K562 (cell line): ENCODE data around the gene RAB43. TPM values are rescaled to one million over a fixed set of nuclear protein-coding genes. Genes with fewer than 3 reads are reported as not detected.

Experiments
- ATAC-seq: fragments of 200-7000 bp; cut with Tn5 transposase; 3 replicates; pipeline ENCODE4 v1.9.1; 2020; ENCODE audit warnings: moderate library complexity
- BruUV-seq: library from RNA; stranded (reverse); fragments of 400-500 nt; replicated peaks from 2 replicates; lab custom pipeline; 2021; lab: Mats Ljungman, UMichigan
- CTCF ChIA-PET: fragments of 300-600 bp; formaldehyde crosslinking; extraction: SDS; loops from one replicate; lab custom pipeline; 2021; ENCODE audit warnings: low intra/inter-chr PET ratio; lab: Yijun Ruan, JAX
- POLR2A ChIA-PET: fragments of 300-600, 350-650 bp; sonication (Branson Sonifier 250); formaldehyde crosslinking; extraction: SDS; loops from one replicate; lab custom pipeline; 2021; ENCODE audit warnings: antibody characterized with exemption, inconsistent platforms; lab: Yijun Ruan, JAX
- DNase-seq, 4 experiments: peaks; one replicate each; pipeline versions ENCODE4 v3.0.0 to v3.0.0-alpha.2; 2011 to 2018; ENCODE audit warnings: low spot score in 3 of 4, mixed read lengths in 3 of 4; ENCODE audit errors: extremely low read depth in 1 of 4
- FAIRE-seq: peaks from 2 replicates; lab custom pipeline; 2011; peaks lifted over from hg19 to GRCh38; lab: Jason Lieb, UNC
- H2AFZ ChIP-seq: 2 replicates; pipeline ENCODE4 v1.6.0; 2011; ENCODE audit warnings: low read depth, low read length, control low read depth, inconsistent platforms
- H3K27ac ChIP-seq: fragments of 200-600 bp; 3 replicates; pipeline ENCODE4 v1.8.0; 2011; ENCODE audit warnings: low read depth, mild to moderate bottlenecking, control low read depth, inconsistent platforms, low read length, moderate library complexity, mixed read lengths; ENCODE audit errors: extremely low read depth
- H3K27me3 ChIP-seq, 2 experiments: fragments of 300-600 bp in 1 of 2; 2 replicates in 1 of 2; 3 replicates in 1 of 2; pipeline versions ENCODE4 v1.6.0 to v1.8.0; 2011; ENCODE audit warnings: inconsistent platforms in 2 of 2, low read length in 2 of 2, mild to moderate bottlenecking in 1 of 2, mixed read lengths in 1 of 2, moderate library complexity in 1 of 2; ENCODE audit not compliant: control insufficient read depth in 2 of 2, insufficient read depth in 2 of 2
- H3K36me3 ChIP-seq: fragments of 300-600 bp; 3 replicates; pipeline ENCODE4 v1.8.0; 2011; ENCODE audit warnings: mild to moderate bottlenecking, low read length, inconsistent platforms; ENCODE audit not compliant: control insufficient read depth, insufficient read depth
- H3K4me1 ChIP-seq, 2 experiments: fragments of 200-600 bp in 1 of 2; replicated peaks in 1 of 2; 2 replicates in 1 of 2; 3 replicates in 1 of 2; pipeline versions ENCODE4 v1.5.1 to v1.8.0; 2011; ENCODE audit warnings: inconsistent platforms in 2 of 2, low read length in 2 of 2, mild to moderate bottlenecking in 1 of 2, mixed read lengths in 1 of 2, moderate library complexity in 1 of 2; ENCODE audit not compliant: control insufficient read depth in 2 of 2, insufficient read depth in 2 of 2
- H3K4me2 ChIP-seq: 2 replicates; pipeline ENCODE4 v1.6.1; 2011; ENCODE audit warnings: low read length, control low read depth, inconsistent platforms, mixed read lengths; ENCODE audit not compliant: insufficient read depth
- H3K4me3 ChIP-seq: fragments of 200-600 bp; sonication (generic), shearing (Covaris generic); 2 replicates; pipeline ENCODE4 v1.5.1; 2016; ENCODE audit warnings: control low read depth, inconsistent platforms
- H3K79me2 ChIP-seq: fragments of 200-600 bp; 3 replicates; pipeline ENCODE4 v1.8.0; 2011; ENCODE audit warnings: low read length, inconsistent platforms; ENCODE audit not compliant: control insufficient read depth, insufficient read depth
- H3K9ac ChIP-seq, 2 experiments: 2 replicates each; pipeline versions ENCODE4 v1.6.0 to v1.6.1; 2011; ENCODE audit warnings: low read depth in 2 of 2, low read length in 2 of 2, control low read depth in 1 of 2, inconsistent platforms in 1 of 2, mild to moderate bottlenecking in 1 of 2, mixed read lengths in 1 of 2; ENCODE audit not compliant: insufficient read depth in 1 of 2
- H3K9me1 ChIP-seq: one replicate; pipeline ENCODE4 v1.6.0; 2011; ENCODE audit warnings: inconsistent platforms, mild to moderate bottlenecking, low read length, moderate library complexity; ENCODE audit not compliant: control insufficient read depth, insufficient read depth
- H3K9me3 ChIP-seq: replicated peaks from 2 replicates; pipeline ENCODE4 v1.5.1; 2011; ENCODE audit warnings: low read depth, low read length, inconsistent platforms; ENCODE audit not compliant: control insufficient read depth, insufficient read depth
- H4K20me1 ChIP-seq: replicated peaks from 2 replicates; pipeline ENCODE4 v1.6.1; 2011; ENCODE audit warnings: low read length, inconsistent platforms, mixed read lengths; ENCODE audit not compliant: control insufficient read depth, insufficient read depth
- CEBPB ChIP-seq: fragments of 450-650 bp; IDR thresholded peaks from 2 replicates; pipeline ENCODE4 v1.6.1; 2016; ENCODE audit warnings: missing genetic modification characterization, missing compliant biosample characterization
- PCBP2 ChIP-seq: fragments of 200-400 bp; formaldehyde crosslinking; IDR thresholded peaks from 2 replicates; pipeline ENCODE4 v1.6.1; 2018; ENCODE audit warnings: low read length, low read depth, mild to moderate bottlenecking, moderate library complexity; ENCODE audit not compliant: poor library complexity, severe bottlenecking
- ZFP30 ChIP-seq: fragments of 250-450 bp; sonication (Bioruptor Pico); IDR thresholded peaks from 2 replicates; pipeline ENCODE4 v1.8.0; 2022; ENCODE audit warnings: moderate library complexity, mild to moderate bottlenecking, inconsistent platforms, borderline replicate concordance
- WGBS: fragments of 100-300 bp; shearing (Covaris generic); methylation state at CpG from one replicate; pipeline ENCODE4 v1.1.6; 2016; ENCODE audit warnings: low coverage, mixed read lengths; ENCODE audit not compliant: insufficient coverage; ENCODE audit errors: missing lambda C conversion rate; 5-methylcytosine and 5-hydroxymethylcytosine counted together
- in situ Hi-C: fragments of 300-500 bp; cut with MboI; formaldehyde crosslinking; loops from 4 replicates; pipeline ENCODE4 v1.15.0; 2018; ENCODE audit warnings: inconsistent platforms, mixed read lengths
- intact Hi-C: fragments of 100-400 bp; cut with micrococcal nuclease; formaldehyde crosslinking; loops from 2 replicates; pipeline ENCODE4 v1.14.2; 2022
- polyA plus RNA-seq, 8 experiments: library from polyadenylated mRNA; depleted of rRNA in 4 of 8; stranded (reverse) in 5 of 8; unstranded in 3 of 8; fragments of >200 nt; fragmentation: Nextera tagmentation in 2 of 8; fragmentation: Illumina TruSeq in 1 of 8; extraction: Ambion mirVana in 2 of 8; extraction: Trizol in 1 of 8; gene quantifications; 2 replicates each; pipeline versions ENCODE4 v1.2.1 to v1.2.3, GENCODE V29; 2011 to 2014; ENCODE audit warnings: inconsistent platforms in 1 of 8, missing spikeins in 1 of 8
- total RNA-seq, 7 experiments: library from RNA; depleted of rRNA in 6 of 7; stranded (reverse); fragments of >200 nt in 6 of 7; fragmentation: Illumina TruSeq in 2 of 7; extraction: Trizol in 2 of 7; gene quantifications; 2 replicates each; pipeline versions ENCODE4 v1.2.1 to v1.2.3, GENCODE V29; 2011 to 2021; ENCODE audit warnings: low replicate concordance in 1 of 7
- TF ChIP-seq, protein P1 (sequence below), 3 experiments: IDR thresholded peaks in 2 of 3; conservative IDR thresholded peaks in 1 of 3; 2 replicates each; pipeline ENCODE4 v1.5.1; 2011 to 2012; ENCODE audit warnings: low read length in 3 of 3, mild to moderate bottlenecking in 3 of 3, control low read depth in 2 of 3, improper control_type of control experiment in 1 of 3, inconsistent platforms in 1 of 3, low read depth in 1 of 3, mixed read lengths in 1 of 3, moderate library complexity in 1 of 3; ENCODE audit not compliant: insufficient read depth in 2 of 3

Gene RAB43
- total and polyA plus RNA-seq, 9 of the 15 experiments (the other 6 are each of a cell fraction or from before 2014, with no cell fraction given): 0.04 to 6.8 (median 1.7) TPM; not detected in 2

GRCh38 chr3:129123314-129124060 lies 1.9 kb upstream of the RAB43 start:
- POLR2A ChIA-PET: interaction anchor here (0.6 to 2.1 kb wide), 5 partner anchors 9 to 137 kb away, joined by 3 to 10 read pairs (median 3); no protein-coding TSS in a partner anchor
- Histone ChIP-seq H3K4me3 (no peak overlapping the region), H4K20me1 (no peaks in the 10 kb centered on the region), H3K9ac (no peak overlapping the region), H3K27ac (peak overlapping the region; percentile 41; the same call in 2 of the 3 replicates), H3K9me1 (no peaks in the 10 kb centered on the region), H3K79me2 (peaks cover 15% of the 10 kb centered on the region; the same call in 2 of the 3 replicates), H3K27me3 (no peaks in the 10 kb centered on the region), H2AFZ (no peak overlapping the region), H3K9me3 (no peaks in the 10 kb centered on the region), H3K36me3 (no peaks in the 10 kb centered on the region; the same call in 2 of the 3 replicates), H3K4me2 (no peak overlapping the region), H3K4me1 (peaks cover 15 to 35% of the 10 kb centered on the region in 2 experiments; a peak in 4 of 5 replicates)
- 47% methylated on average over 5 of the region's 5 CpGs for WGBS
- TF ChIP-seq CEBPB: peak; percentile 47; the same call in 1 of the 2 replicates
- TF ChIP-seq ZFP30 (CRISPR knock-in tag): no peak
- TF ChIP-seq, protein P1, sequence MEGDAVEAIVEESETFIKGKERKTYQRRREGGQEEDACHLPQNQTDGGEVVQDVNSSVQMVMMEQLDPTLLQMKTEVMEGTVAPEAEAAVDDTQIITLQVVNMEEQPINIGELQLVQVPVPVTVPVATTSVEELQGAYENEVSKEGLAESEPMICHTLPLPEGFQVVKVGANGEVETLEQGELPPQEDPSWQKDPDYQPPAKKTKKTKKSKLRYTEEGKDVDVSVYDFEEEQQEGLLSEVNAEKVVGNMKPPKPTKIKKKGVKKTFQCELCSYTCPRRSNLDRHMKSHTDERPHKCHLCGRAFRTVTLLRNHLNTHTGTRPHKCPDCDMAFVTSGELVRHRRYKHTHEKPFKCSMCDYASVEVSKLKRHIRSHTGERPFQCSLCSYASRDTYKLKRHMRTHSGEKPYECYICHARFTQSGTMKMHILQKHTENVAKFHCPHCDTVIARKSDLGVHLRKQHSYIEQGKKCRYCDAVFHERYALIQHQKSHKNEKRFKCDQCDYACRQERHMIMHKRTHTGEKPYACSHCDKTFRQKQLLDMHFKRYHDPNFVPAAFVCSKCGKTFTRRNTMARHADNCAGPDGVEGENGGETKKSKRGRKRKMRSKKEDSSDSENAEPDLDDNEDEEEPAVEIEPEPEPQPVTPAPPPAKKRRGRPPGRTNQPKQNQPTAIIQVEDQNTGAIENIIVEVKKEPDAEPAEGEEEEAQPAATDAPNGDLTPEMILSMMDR (IDR thresholded peaks at IDR 0.05 in 2 of 3, conservative IDR thresholded peaks at IDR 0.05 in 1 of 3; ENCODE audit: insufficient read depth in 2 of 3, low read depth in 1 of 3, low read length in 3 of 3): no peak
- no peak for TF ChIP-seq PCBP2
- no peak for FAIRE-seq
- BruUV-seq: no TSS peak
- intact Hi-C loops: no loop called here
- no peak for ATAC-seq
- CTCF ChIA-PET: no interaction called here
- DNase-seq: no peak
- in situ Hi-C loops: no loop called here
